Jurkat, Clone E6-1 (cell line): ENCODE measurements around the gene PRSS23.
"Not testable (repeated sequence)": the region's sequence is repeated elsewhere in the genome, so short reads cannot be mapped to it uniquely, and the experiment has no call there.

ENCODE experiments used
- DNase-seq: peaks from one replicate; pipeline ENCODE4 v3.0.0-alpha.2; 2011; ENCODE audit warnings: low read depth, low spot score
- H3K4me3 ChIP-seq: 2 replicates; pipeline ENCODE4 v1.5.1; 2011; ENCODE audit warnings: mild to moderate bottlenecking, low read length, control low read depth, moderate library complexity

The PRSS23 gene

GRCh38 chr11:86807360-86807759 is 7.0 kb downstream of the PRSS23 start:
- no peak for DNase-seq

GRCh38 chr11:86809561-86809960 is 9.2 kb downstream of the PRSS23 start:
- no peak overlapping the region for H3K4me3 ChIP-seq
- DNase-seq = no peak

More at GRCh38 chr11:86807360-86807759, 7.0 kb downstream of the PRSS23 start:
- H3K4me3 ChIP-seq = no peak overlapping the region

GRCh38 chr11:86810288-86810687 is 9.9 kb downstream of the PRSS23 start:
- no peak overlapping the region for H3K4me3 ChIP-seq
- DNase-seq = no peak

GRCh38 chr11:86811637-86812321 is 11.4 kb downstream of the PRSS23 start:
- no peak for DNase-seq
- no peak overlapping the region for H3K4me3 ChIP-seq

GRCh38 chr11:86812322-86812670 is 12.0 kb downstream of the PRSS23 start:
- DNase-seq = no peak
- no peak overlapping the region for H3K4me3 ChIP-seq

- no peak for DNase-seq
Observed at GRCh38 chr11:86812981-86813380, 12.6 kb downstream of the PRSS23 start.

GRCh38 chr11:86814775-86815174 is 14.4 kb downstream of the PRSS23 start:
- H3K4me3 ChIP-seq = no peak overlapping the region
- DNase-seq = no peak

More at GRCh38 chr11:86812981-86813380, 12.6 kb downstream of the PRSS23 start:
- no peak overlapping the region for H3K4me3 ChIP-seq

GRCh38 chr11:86815726-86816125 is 15.4 kb downstream of the PRSS23 start:
- DNase-seq = no peak
- no peak overlapping the region for H3K4me3 ChIP-seq

- H3K4me3 ChIP-seq = no peak overlapping the region
- no peak for DNase-seq
Observed at GRCh38 chr11:86816251-86816726, 15.9 kb downstream of the PRSS23 start.

- peak; percentile 56 for DNase-seq
- H3K4me3 ChIP-seq = no peak overlapping the region
Observed at GRCh38 chr11:86818462-86819192, 18.3 kb downstream of the PRSS23 start.

- DNase-seq, H3K4me3 ChIP-seq: not testable (repeated sequence)
Observed at GRCh38 chr11:86824139-86824538, 23.8 kb downstream of the PRSS23 start.

- H3K4me3 ChIP-seq, DNase-seq: not testable (repeated sequence)
Observed at GRCh38 chr11:86834376-86834775, 34.0 kb downstream of the PRSS23 start.

- DNase-seq, H3K4me3 ChIP-seq: not testable (repeated sequence)
Observed at GRCh38 chr11:86844762-86845508, 44.6 kb downstream of the PRSS23 start.

- DNase-seq = no peak
- no peak overlapping the region for H3K4me3 ChIP-seq
Observed at GRCh38 chr11:86848132-86848531, 47.8 kb downstream of the PRSS23 start.

- DNase-seq = no peak
- no peak overlapping the region for H3K4me3 ChIP-seq
Observed at GRCh38 chr11:86849679-86850078, 49.3 kb downstream of the PRSS23 start.
